8988T (cell line): Measurements from ENCODE around the gene SYNM.

Source experiments
- DNase-seq: peaks from one replicate; pipeline ENCODE4 v3.0.0; 2011

The SYNM gene

GRCh38 chr15:99172989-99173388 is 68.1 kb downstream of the SYNM start:
- no peak for DNase-seq

GRCh38 chr15:99174567-99175395 is 69.9 kb downstream of the SYNM start:
- no peak for DNase-seq

GRCh38 chr15:99176757-99177156 is 71.9 kb downstream of the SYNM start:
- DNase-seq, result no peak

GRCh38 chr15:99177679-99178078 is 72.8 kb downstream of the SYNM start:
- no peak for DNase-seq

GRCh38 chr15:99180086-99180963 is 75.4 kb downstream of the SYNM start:
- DNase-seq, result no peak

GRCh38 chr15:99180964-99181306 is 76.1 kb downstream of the SYNM start:
- no peak for DNase-seq

GRCh38 chr15:99181545-99181971 is 76.7 kb downstream of the SYNM start:
- no peak for DNase-seq

- DNase-seq, result no peak
Observed at GRCh38 chr15:99182791-99183190, 77.9 kb downstream of the SYNM start.
